Jurkat, Clone E6-1 (cell line): Measurements from ENCODE around the gene FGFR2.

Experiments used
- DNase-seq: peaks from one replicate; pipeline ENCODE4 v3.0.0-alpha.2; 2011; ENCODE audit warnings: low read depth, low spot score
- H3K4me3 ChIP-seq: 2 replicates; pipeline ENCODE4 v1.5.1; 2011; ENCODE audit warnings: mild to moderate bottlenecking, low read length, control low read depth, moderate library complexity

The FGFR2 gene

GRCh38 chr10:121442086-121442935 is 155.9 kb downstream of the FGFR2 start:
- no peak overlapping the region for H3K4me3 ChIP-seq

GRCh38 chr10:121440461-121440860 is 157.8 kb downstream of the FGFR2 start:
- DNase-seq, result no peak
- no peak overlapping the region for H3K4me3 ChIP-seq

More at GRCh38 chr10:121442086-121442935, 155.9 kb downstream of the FGFR2 start:
- DNase-seq, result no peak

- no peak overlapping the region for H3K4me3 ChIP-seq
- DNase-seq, result no peak
Observed at GRCh38 chr10:121438333-121438732, 159.9 kb downstream of the FGFR2 start.

- no peak overlapping the region for H3K4me3 ChIP-seq
- DNase-seq, result no peak
Observed at GRCh38 chr10:121437596-121437995, 160.6 kb downstream of the FGFR2 start.

- H3K4me3 ChIP-seq, result no peak overlapping the region
- DNase-seq, result no peak
Observed at GRCh38 chr10:121436630-121437341, 161.5 kb downstream of the FGFR2 start.

- no peak overlapping the region for H3K4me3 ChIP-seq
- DNase-seq, result no peak
Observed at GRCh38 chr10:121436281-121436629, 162.0 kb downstream of the FGFR2 start.

GRCh38 chr10:121435099-121435875 is 163.0 kb downstream of the FGFR2 start:
- H3K4me3 ChIP-seq, result no peak overlapping the region
- no peak for DNase-seq

GRCh38 chr10:121433965-121434364 is 164.3 kb downstream of the FGFR2 start:
- no peak for DNase-seq
- no peak overlapping the region for H3K4me3 ChIP-seq

- DNase-seq, result no peak
Observed at GRCh38 chr10:121428867-121429266, 169.4 kb downstream of the FGFR2 start.

More at GRCh38 chr10:121428867-121429266, 169.4 kb downstream of the FGFR2 start:
- H3K4me3 ChIP-seq, result no peak overlapping the region
